ENCODE measurements around the gene SRBD1.

DNA sequence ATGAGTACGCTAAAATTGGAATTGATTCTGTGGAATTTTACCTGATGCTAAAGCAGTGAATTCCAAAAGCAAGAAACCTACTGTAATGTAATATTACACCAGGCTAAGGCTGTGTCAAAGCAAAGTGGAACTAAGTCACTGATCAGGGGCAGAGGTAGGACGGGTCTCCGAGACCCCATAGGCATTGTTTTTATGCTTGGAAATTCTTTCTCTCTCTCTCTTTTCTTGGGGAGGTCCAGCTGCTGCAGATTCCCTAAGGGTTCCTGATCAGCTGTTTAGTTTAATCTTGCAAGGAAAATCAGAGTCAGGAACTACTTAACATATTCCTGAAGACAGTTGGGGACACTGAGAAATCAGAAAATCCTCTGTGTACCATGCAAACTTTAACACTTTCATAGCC is 220.2 kb downstream of the SRBD1 start:
- no peak for TF ChIP-seq EZH2 (IDR thresholded peaks at IDR 0.05; ENCODE audit: low read length, missing control alignments)
- TF ChIP-seq, protein P1, sequence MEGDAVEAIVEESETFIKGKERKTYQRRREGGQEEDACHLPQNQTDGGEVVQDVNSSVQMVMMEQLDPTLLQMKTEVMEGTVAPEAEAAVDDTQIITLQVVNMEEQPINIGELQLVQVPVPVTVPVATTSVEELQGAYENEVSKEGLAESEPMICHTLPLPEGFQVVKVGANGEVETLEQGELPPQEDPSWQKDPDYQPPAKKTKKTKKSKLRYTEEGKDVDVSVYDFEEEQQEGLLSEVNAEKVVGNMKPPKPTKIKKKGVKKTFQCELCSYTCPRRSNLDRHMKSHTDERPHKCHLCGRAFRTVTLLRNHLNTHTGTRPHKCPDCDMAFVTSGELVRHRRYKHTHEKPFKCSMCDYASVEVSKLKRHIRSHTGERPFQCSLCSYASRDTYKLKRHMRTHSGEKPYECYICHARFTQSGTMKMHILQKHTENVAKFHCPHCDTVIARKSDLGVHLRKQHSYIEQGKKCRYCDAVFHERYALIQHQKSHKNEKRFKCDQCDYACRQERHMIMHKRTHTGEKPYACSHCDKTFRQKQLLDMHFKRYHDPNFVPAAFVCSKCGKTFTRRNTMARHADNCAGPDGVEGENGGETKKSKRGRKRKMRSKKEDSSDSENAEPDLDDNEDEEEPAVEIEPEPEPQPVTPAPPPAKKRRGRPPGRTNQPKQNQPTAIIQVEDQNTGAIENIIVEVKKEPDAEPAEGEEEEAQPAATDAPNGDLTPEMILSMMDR (conservative IDR thresholded peaks at IDR 0.05 in 1 of 2, IDR thresholded peaks at IDR 0.05 in 1 of 2; ENCODE audit: low read depth in 1 of 2, low read length in 2 of 2): no peak

Measured in fibroblast of lung (primary cell).